Endothelial cell of umbilical vein (primary cell): ENCODE results near the gene RALGAPA1. TPM values are rescaled to one million over a fixed set of nuclear protein-coding genes. Genes with fewer than 3 reads are reported as not detected.

Experiments
- BruUV-seq: library from RNA; stranded (reverse); fragments of 400-500 nt; replicated peaks from 2 replicates; lab custom pipeline; 2021; lab: Mats Ljungman, UMichigan
- CTCF ChIA-PET: fragments of 300-600, 350-600 bp; sonication (Branson Sonifier 250); formaldehyde crosslinking; loops from one replicate; lab custom pipeline; 2021; ENCODE audit warnings: antibody characterized with exemption, inconsistent platforms; lab: Charles Lee
- POLR2A ChIA-PET: fragments of 300-600, 350-600 bp; sonication (Branson Sonifier 250); formaldehyde crosslinking; loops from one replicate; lab custom pipeline; 2021; ENCODE audit warnings: antibody characterized with exemption, inconsistent platforms; lab: Charles Lee
- DNase-seq: peaks from one replicate; pipeline ENCODE4 v3.0.0-alpha.2; 2011; ENCODE audit warnings: low read depth, low spot score
- FAIRE-seq: peaks from 2 replicates; lab custom pipeline; 2011; peaks lifted over from hg19 to GRCh38; lab: Jason Lieb, UNC
- H2AFZ ChIP-seq: 2 replicates; pipeline ENCODE4 v1.6.0; 2012; ENCODE audit warnings: low read depth, low read length, control low read depth, inconsistent platforms
- H3K27ac ChIP-seq: 2 replicates; pipeline ENCODE4 v1.5.1; 2011; ENCODE audit warnings: low read depth, mild to moderate bottlenecking, control low read depth, low read length, moderate library complexity; ENCODE audit not compliant: insufficient read depth
- H3K27me3 ChIP-seq, 2 experiments: 2 replicates each; pipeline versions ENCODE4 v1.6.0 to v1.6.1; 2011; ENCODE audit warnings: low read length in 2 of 2, mixed read lengths in 1 of 2; ENCODE audit not compliant: control insufficient read depth in 2 of 2, insufficient read depth in 2 of 2
- H3K36me3 ChIP-seq, 2 experiments: 2 replicates in 1 of 2; 3 replicates in 1 of 2; pipeline ENCODE4 v1.5.1; 2011; ENCODE audit warnings: low read length in 2 of 2, mild to moderate bottlenecking in 1 of 2, moderate library complexity in 1 of 2; ENCODE audit not compliant: control insufficient read depth in 2 of 2, insufficient read depth in 2 of 2; ENCODE audit errors: extremely low read depth in 1 of 2
- H3K4me1 ChIP-seq: 3 replicates; pipeline ENCODE4 v1.5.1; 2011; ENCODE audit warnings: mild to moderate bottlenecking, low read length; ENCODE audit not compliant: control insufficient read depth, insufficient read depth; ENCODE audit errors: extremely low read depth
- H3K4me2 ChIP-seq: 2 replicates; pipeline ENCODE4 v1.6.1; 2011; ENCODE audit warnings: low read length, control low read depth, mixed read lengths; ENCODE audit not compliant: insufficient read depth
- H3K4me3 ChIP-seq, 3 experiments: fragments of 200-600 bp in 1 of 3; sonication (generic), shearing (Covaris generic) in 1 of 3; replicated peaks in 1 of 3; 2 replicates each; pipeline ENCODE4 v1.5.1; 2011 to 2016; ENCODE audit warnings: control low read depth in 3 of 3, low read length in 3 of 3, mild to moderate bottlenecking in 2 of 3, inconsistent platforms in 1 of 3, low read depth in 1 of 3, moderate library complexity in 1 of 3; ENCODE audit not compliant: insufficient read depth in 1 of 3
- H3K79me2 ChIP-seq: 2 replicates; pipeline ENCODE4 v1.6.0; 2012; ENCODE audit warnings: low read length, inconsistent platforms; ENCODE audit not compliant: control insufficient read depth, insufficient read depth
- H3K9ac ChIP-seq: replicated peaks from 2 replicates; pipeline ENCODE3; 2011; ENCODE audit warnings: low read length, control low read depth; ENCODE audit not compliant: insufficient read depth; ENCODE audit errors: extremely low read depth
- H3K9me1 ChIP-seq: replicated peaks from 3 replicates; pipeline ENCODE4 v1.6.0; 2011; ENCODE audit warnings: mild to moderate bottlenecking, low read length; ENCODE audit not compliant: control insufficient read depth, insufficient read depth; ENCODE audit errors: extremely low read depth
- H3K9me3 ChIP-seq: replicated peaks from 2 replicates; pipeline ENCODE4 v1.5.1; 2012; ENCODE audit warnings: low read length, inconsistent platforms; ENCODE audit not compliant: control insufficient read depth, insufficient read depth
- H4K20me1 ChIP-seq: replicated peaks from 2 replicates; pipeline ENCODE3; 2011; ENCODE audit warnings: mild to moderate bottlenecking, low read length; ENCODE audit not compliant: control insufficient read depth, insufficient read depth; ENCODE audit errors: extremely low read depth
- CTCF ChIP-seq, 2 donors: IDR thresholded peaks; 1 replicate in 1 of 2; 2 replicates in 1 of 2; pipeline ENCODE4 v1.5.1; 2011; ENCODE audit warnings: low read length in 2 of 2, mild to moderate bottlenecking in 2 of 2, moderate library complexity in 2 of 2, control low read depth in 1 of 2, inconsistent platforms in 1 of 2, low read depth in 1 of 2; ENCODE audit not compliant: insufficient read depth in 1 of 2; ENCODE audit errors: extremely low read depth in 1 of 2
- EZH2 ChIP-seq: IDR thresholded peaks from 2 replicates; pipeline ENCODE4 v1.6.1; 2012; ENCODE audit warnings: borderline replicate concordance, low read depth, mild to moderate bottlenecking, moderate library complexity, low read length, inconsistent platforms; ENCODE audit not compliant: severe bottlenecking
- FOS ChIP-seq: IDR thresholded peaks from 2 replicates; pipeline ENCODE4 v1.6.1; 2011; ENCODE audit warnings: mild to moderate bottlenecking, low read length, moderate library complexity, borderline replicate concordance; ENCODE audit not compliant: insufficient read depth
- GATA2 ChIP-seq: IDR thresholded peaks from 2 replicates; pipeline ENCODE4 v1.7.0; 2011; ENCODE audit warnings: low read depth, mild to moderate bottlenecking, moderate library complexity, mixed read lengths, low read length; ENCODE audit not compliant: insufficient read length, insufficient read depth
- JUN ChIP-seq: IDR thresholded peaks from 2 replicates; pipeline ENCODE4 v1.6.1; 2011; ENCODE audit warnings: borderline replicate concordance, low read depth; ENCODE audit not compliant: insufficient read length, insufficient read depth
- MAX ChIP-seq: IDR thresholded peaks from 2 replicates; pipeline ENCODE4 v1.6.1; 2011; ENCODE audit not compliant: insufficient read depth, insufficient read length
- MYC ChIP-seq: IDR thresholded peaks from one replicate; pipeline ENCODE4 v1.6.1; 2011; ENCODE audit warnings: mild to moderate bottlenecking, low read depth, low read length
- POLR2A ChIP-seq: IDR thresholded peaks from 2 replicates; pipeline ENCODE4 v1.6.1; 2012; ENCODE audit warnings: low read depth, mild to moderate bottlenecking, control low read depth, low read length
- POLR2AphosphoS5 ChIP-seq: IDR thresholded peaks from 2 replicates; pipeline ENCODE4 v1.6.1; 2012; ENCODE audit warnings: low read depth, mild to moderate bottlenecking, control low read depth, low read length, moderate library complexity; ENCODE audit not compliant: insufficient read depth
- dilution Hi-C: fragments of 300-500 bp; cut with MboI; formaldehyde crosslinking; loops from one replicate; pipeline ENCODE4 v1.15.0; 2019; ENCODE audit warnings: low sequenced_read_pairs; ENCODE audit not compliant: extremely low pct_ligation_motif_present
- intact Hi-C: fragments of 100-400 bp; cut with micrococcal nuclease; formaldehyde crosslinking; loops from one replicate; pipeline ENCODE4 v1.10.0; 2022
- polyA plus RNA-seq, 4 experiments: library from polyadenylated mRNA; depleted of rRNA in 3 of 4; stranded (reverse) in 3 of 4; unstranded in 1 of 4; fragments of >200 nt; gene quantifications; 2 replicates each; pipeline versions ENCODE4 v1.2.1 to v1.2.3, GENCODE V29; 2011 to 2012; ENCODE audit warnings: missing spikeins in 1 of 4
- total RNA-seq: library from RNA; stranded (reverse); gene quantifications from 2 replicates; pipeline ENCODE4 v1.2.3, GENCODE V29; 2021

The RALGAPA1 gene
- total and polyA plus RNA-seq, 2 donors (not counting 3 experiments of a cell fraction or from before 2014, with no cell fraction given): 6.1 to 30.9 TPM

GRCh38 chr14:35766700-35767082 is 42.4 kb downstream of the RALGAPA1 start:
- Histone ChIP-seq H3K4me2 (no peak overlapping the region), H3K36me3 (no peaks in the 10 kb centered on the region), H3K9me3 (no peaks in the 10 kb centered on the region), H3K4me1 (no peaks in the 10 kb centered on the region), H4K20me1 (no peaks in the 10 kb centered on the region), H2AFZ (no peak overlapping the region), H3K4me3 (no peak overlapping the region), H3K27me3 (no peaks in the 10 kb centered on the region), H3K9ac (no peak overlapping the region), H3K79me2 (no peaks in the 10 kb centered on the region), H3K27ac (no peak overlapping the region), H3K9me1 (no peaks in the 10 kb centered on the region)
- TF ChIP-seq POLR2A (no peak), FOS (no peak), CTCF (IDR thresholded peaks at IDR 0.05; ENCODE audit: extremely low read depth in 1 of 2, insufficient read depth in 1 of 2, low read depth in 1 of 2, low read length in 2 of 2) (no peak), MYC (no peak), EZH2 (no peak), POLR2AphosphoS5 (no peak), MAX (no peak), JUN (no peak), GATA2 (no peak)
- ChIA-PET CTCF (no interaction called here), POLR2A (no interaction called here)
- FAIRE-seq: no peak
- DNase-seq: no peak
- intact Hi-C loops (no loop called here), dilution Hi-C loops (no loop called here)
- BruUV-seq: no TSS peak
